Gastrocnemius medialis (tissue), 4 donors: Measurements from ENCODE around the gene FNDC3B. TPM values are rescaled to one million over a fixed set of nuclear protein-coding genes. Genes with fewer than 3 reads are reported as not detected.

Experiments used
- ATAC-seq, 2 donors: fragments of 150-250 bp; one replicate each; pipeline ENCODE4 v1.9.1; 2016
- DNase-seq, 2 donors: peaks; one replicate each; pipeline ENCODE4 v3.0.0-alpha.2; 2019
- H3K27ac ChIP-seq, 4 donors: fragments of 200-600 bp; sonication (generic); 1 replicate in 1 of 4; 2 replicates in 3 of 4; pipeline ENCODE4 v1.5.1; 2016 to 2018; ENCODE audit warnings: mild to moderate bottlenecking in 2 of 4, moderate library complexity in 1 of 4
- H3K27me3 ChIP-seq, 3 donors: fragments of 200-600 bp; sonication (generic) in 2 of 3; 1 replicate in 1 of 3; 2 replicates in 2 of 3; pipeline versions ENCODE4 v1.5.1 to v1.6.0; 2016 to 2019; ENCODE audit warnings: mild to moderate bottlenecking in 1 of 3, moderate library complexity in 1 of 3
- H3K36me3 ChIP-seq, 2 donors: fragments of 200-600 bp; sonication (generic) in 1 of 2; one replicate each; pipeline ENCODE4 v1.5.1; 2017 to 2018
- H3K4me1 ChIP-seq, 2 donors: fragments of 200-600 bp; sonication (generic) in 1 of 2; one replicate each; pipeline ENCODE4 v1.5.1; 2016 to 2017; ENCODE audit warnings: mild to moderate bottlenecking in 2 of 2
- H3K4me3 ChIP-seq, 4 donors: fragments of 200-600 bp; sonication (generic) in 3 of 4; 1 replicate in 1 of 4; 2 replicates in 3 of 4; pipeline ENCODE4 v1.5.1; 2016 to 2019; ENCODE audit warnings: mild to moderate bottlenecking in 2 of 4
- H3K9me3 ChIP-seq, 3 donors: fragments of 200-600 bp; sonication (generic) in 2 of 3; 1 replicate in 1 of 3; 2 replicates in 2 of 3; pipeline ENCODE4 v1.5.1; 2016 to 2019
- CTCF ChIP-seq, 5 experiments: fragments of 450-650 bp in 3 of 5; fragments of 200-600 bp in 2 of 5; sonication (generic) in 2 of 5; IDR thresholded peaks in 4 of 5; conservative IDR thresholded peaks in 1 of 5; 1 replicate in 4 of 5; 2 replicates in 1 of 5; pipeline ENCODE4 v1.5.1; 2016 to 2019; ENCODE audit warnings: antibody characterized with exemption in 5 of 5, mild to moderate bottlenecking in 3 of 5, moderate library complexity in 3 of 5
- POLR2A ChIP-seq, 2 donors: fragments of 450-650 bp; IDR thresholded peaks; one replicate each; pipeline ENCODE4 v1.6.1; 2017; ENCODE audit warnings: antibody characterized with exemption in 2 of 2, mild to moderate bottlenecking in 2 of 2, moderate library complexity in 2 of 2
- in situ Hi-C, 4 donors: fragments of 200-750 bp; cut with MboI; loops; one replicate each; pipeline versions ENCODE4 v1.15.0 to v1.8.0; 2017; ENCODE audit warnings: low sequenced_read_pairs in 4 of 4
- intact Hi-C: fragments of 100-400 bp; cut with DNase I; formaldehyde crosslinking; loops from one replicate; pipeline ENCODE4 v1.15.1; 2023; ENCODE audit warnings: low total_unique reads
- total RNA-seq, 4 donors: library from RNA; depleted of rRNA; stranded (reverse); fragments of >200 nt; gene quantifications; one replicate each; pipeline versions ENCODE4 v1.1.0 to v1.2.3, GENCODE V29; 2016

FNDC3B gene
- total RNA-seq, 4 donors from 2014 or later, result 42.5 to 110 (median 74.2) TPM

- in situ Hi-C loops, result loop anchor here in 1 of 4 donors (25.0 kb wide), 1 partner anchor 268 kb away; the partner anchor contains the start of gene FNDC3B
- peaks cover 0 to 39% of the 10 kb centered on the region in 2 donors for H3K36me3 ChIP-seq
These were observed 266.2 kb downstream of the FNDC3B start for GRCh38 chr3:172305552-172305951.

DNA sequence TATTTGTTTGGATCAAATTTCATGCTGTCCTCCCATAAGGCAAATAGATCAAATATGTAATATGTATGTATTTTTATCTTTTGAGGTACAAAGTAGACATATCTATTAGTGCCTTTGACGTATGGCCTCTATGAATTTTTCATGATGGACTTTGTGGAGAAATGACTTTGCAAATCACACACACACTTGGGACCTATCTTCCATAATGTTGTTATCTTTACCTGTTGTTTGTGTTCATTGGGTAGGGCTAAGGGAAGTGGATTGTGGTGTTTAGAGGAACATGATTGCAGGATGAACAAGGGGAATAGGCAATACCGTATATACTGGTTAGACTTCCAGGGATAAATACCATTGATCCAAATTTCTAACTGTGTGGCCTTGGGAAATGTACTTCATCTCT, 266.6 kb downstream of the FNDC3B start:
- H3K9me3 ChIP-seq, result no peaks in the 10 kb centered on the region
- in situ Hi-C loops, result loop anchor here in 1 of 4 donors (25.0 kb wide), 1 partner anchor 269 kb away; the partner anchor contains the start of gene FNDC3B
- no peak for ATAC-seq
- intact Hi-C loops, result no loop called here
- H3K4me3 ChIP-seq, result no peak overlapping the region
- H3K27ac ChIP-seq, result peak overlapping the region; percentile 1 to 72 (median 33)
- peaks cover 15 to 18% of the 10 kb centered on the region in 2 donors for H3K4me1 ChIP-seq
- DNase-seq, result no peak
- H3K36me3 ChIP-seq, result peaks cover 0 to 43% of the 10 kb centered on the region in 2 donors
- H3K27me3 ChIP-seq, result no peaks in the 10 kb centered on the region
- TF ChIP-seq POLR2A (IDR thresholded peaks at IDR 0.05) (no peak), CTCF (IDR thresholded peaks at IDR 0.05 in 4 of 5, conservative IDR thresholded peaks at IDR 0.05 in 1 of 5) (no peak)

More at GRCh38 chr3:172305552-172305951, 266.2 kb downstream of the FNDC3B start:
- Histone ChIP-seq H3K4me3 (no peak overlapping the region), H3K27ac (peak overlapping the region; percentile 25 to 72 (median 56)), H3K27me3 (no peaks in the 10 kb centered on the region), H3K9me3 (no peaks in the 10 kb centered on the region), H3K4me1 (peaks cover 15 to 18% of the 10 kb centered on the region in 2 donors)
- TF ChIP-seq POLR2A (IDR thresholded peaks at IDR 0.05), result no peak
- no peak for TF ChIP-seq CTCF (IDR thresholded peaks at IDR 0.05 in 4 of 5, conservative IDR thresholded peaks at IDR 0.05 in 1 of 5)
- ATAC-seq (peak; percentile 98), DNase-seq (peak; percentile 58 to 63)
- intact Hi-C loops, result no loop called here

GRCh38 chr3:172307141-172307560, 267.8 kb downstream of the FNDC3B start:
- ATAC-seq, result no peak
- no peak overlapping the region for H3K4me3 ChIP-seq
- H3K4me1 ChIP-seq, result peaks cover 13 to 16% of the 10 kb centered on the region in 2 donors
- no peak for DNase-seq
- intact Hi-C loops, result no loop called here
- peak overlapping the region in 1 of 4 donors; percentile 10 for H3K27ac ChIP-seq
- in situ Hi-C loops, result loop anchor here in 1 of 4 donors (25.0 kb wide), 1 partner anchor 270 kb away; the partner anchor contains the start of gene FNDC3B
- no peak for TF ChIP-seq CTCF (IDR thresholded peaks at IDR 0.05 in 4 of 5, conservative IDR thresholded peaks at IDR 0.05 in 1 of 5)
- TF ChIP-seq POLR2A (IDR thresholded peaks at IDR 0.05), result no peak
- no peaks in the 10 kb centered on the region for H3K9me3 ChIP-seq
- H3K36me3 ChIP-seq, result peaks cover 0 to 52% of the 10 kb centered on the region in 2 donors
- no peaks in the 10 kb centered on the region for H3K27me3 ChIP-seq

- H3K9me3 ChIP-seq, result no peaks in the 10 kb centered on the region
- no peak overlapping the region for H3K4me3 ChIP-seq
- in situ Hi-C loops, result loop anchor here in 1 of 4 donors (25.0 kb wide), 1 partner anchor 272 kb away; the partner anchor contains the start of gene FNDC3B
- no peaks in the 10 kb centered on the region for H3K27me3 ChIP-seq
- DNase-seq, result no peak
- H3K4me1 ChIP-seq, result peaks cover 32 to 35% of the 10 kb centered on the region in 2 donors
- ATAC-seq, result no peak
- intact Hi-C loops, result no loop called here
- H3K27ac ChIP-seq, result peak overlapping the region in 1 of 4 donors; percentile 1
- H3K36me3 ChIP-seq, result peaks cover 0 to 53% of the 10 kb centered on the region in 2 donors
- TF ChIP-seq CTCF (IDR thresholded peaks at IDR 0.05 in 4 of 5, conservative IDR thresholded peaks at IDR 0.05 in 1 of 5) (no peak), POLR2A (IDR thresholded peaks at IDR 0.05) (no peak)
These were observed 269.7 kb downstream of the FNDC3B start for GRCh38 chr3:172309059-172309458.
